Memory B cell (primary cell): ENCODE results near the gene SLC6A4.

ENCODE experiments used
- ATAC-seq: fragments of 150-1000 bp; cut with Tn5 transposase; 2 replicates; pipeline ENCODE4 v1.10.0; 2021; ENCODE audit warnings: low read depth, mild to moderate bottlenecking, moderate library complexity
- DNase-seq, 2 donors: peaks; one replicate each; pipeline ENCODE4 v3.0.0; 2022; ENCODE audit warnings: low spot score in 2 of 2
- H3K27ac Mint-ChIP-seq: one replicate; pipeline ENCODE4 v1.8.0; 2022; ENCODE audit warnings: mild to moderate bottlenecking, moderate library complexity, mixed read lengths
- H3K27me3 Mint-ChIP-seq: one replicate; pipeline ENCODE4 v1.8.0; 2022; ENCODE audit warnings: mixed read lengths
- H3K36me3 Mint-ChIP-seq: one replicate; pipeline ENCODE4 v1.8.0; 2022; ENCODE audit warnings: mild to moderate bottlenecking, mixed read lengths
- H3K4me1 Mint-ChIP-seq: one replicate; pipeline ENCODE4 v1.8.0; 2022; ENCODE audit warnings: mixed read lengths
- H3K4me3 Mint-ChIP-seq: one replicate; pipeline ENCODE4 v1.8.0; 2022; ENCODE audit warnings: mild to moderate bottlenecking, moderate library complexity, mixed read lengths
- H3K9me3 Mint-ChIP-seq: one replicate; pipeline ENCODE4 v1.8.0; 2022; ENCODE audit warnings: mixed read lengths

The SLC6A4 gene

DNA sequence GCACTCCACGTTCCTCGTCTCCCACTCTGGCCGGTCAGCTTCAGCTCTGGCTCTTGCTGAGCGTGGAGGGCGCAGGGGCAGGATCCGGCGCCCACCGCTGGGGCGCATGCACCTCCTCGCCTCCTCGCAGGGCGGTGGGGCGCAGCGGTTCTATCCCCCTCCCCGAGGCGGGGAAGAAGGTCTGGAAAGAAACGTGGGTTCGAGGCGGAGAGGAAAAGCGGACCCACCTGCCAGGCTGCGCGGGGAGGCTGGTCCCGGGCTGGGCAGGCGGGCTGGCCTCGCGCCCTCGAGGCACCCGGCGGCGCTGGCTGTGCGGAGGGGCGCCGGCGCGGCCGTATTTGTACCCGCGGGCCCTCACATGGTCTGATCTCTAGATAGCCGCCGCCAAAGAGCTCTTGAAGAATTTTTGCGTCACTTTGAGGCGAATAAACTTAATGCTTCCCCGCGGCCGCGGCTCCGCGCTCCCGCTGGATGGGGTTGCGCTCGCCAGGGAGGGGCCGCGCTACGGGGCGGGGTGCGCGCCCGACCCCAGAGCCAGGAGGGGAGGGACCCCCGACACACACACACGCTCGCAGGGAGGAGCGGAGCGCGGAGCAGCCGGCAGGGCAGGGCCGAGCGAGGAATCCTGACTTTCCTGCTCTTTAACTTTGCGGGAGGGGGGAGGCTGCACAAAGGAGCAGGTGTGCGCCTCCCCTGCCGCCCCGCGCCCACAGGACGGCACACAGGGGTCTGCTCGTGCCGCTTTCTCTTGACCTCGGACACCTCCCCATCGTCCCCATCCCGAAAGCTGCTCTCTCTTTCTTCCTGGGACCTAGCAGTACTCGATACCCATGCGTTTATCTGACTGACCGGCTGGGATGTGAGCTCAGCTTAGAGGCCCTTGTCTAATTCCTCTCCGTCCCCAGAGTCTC is at the start of gene SLC6A4:
TSS of gene SLC6A4 (minus strand) at position 312 of the 911 bp plus-strand sequence. CDS start 13,739 bp downstream, outside the sequence.
- H3K27ac Mint-ChIP-seq, result no peak within 1 kb of the TSS
- H3K27me3 Mint-ChIP-seq, result peaks cover 24% of the 10 kb centered on the region
- DNase-seq (peak in 1 of 2 donors; percentile 19), ATAC-seq (peak; percentile 21)
- peak within 1 kb of the TSS; percentile 79 for H3K4me3 Mint-ChIP-seq
- no peaks in the 10 kb centered on the region for H3K9me3 Mint-ChIP-seq
- peaks cover 22% of the 10 kb centered on the region for H3K4me1 Mint-ChIP-seq
- no peaks in the 10 kb centered on the region for H3K36me3 Mint-ChIP-seq

DNA sequence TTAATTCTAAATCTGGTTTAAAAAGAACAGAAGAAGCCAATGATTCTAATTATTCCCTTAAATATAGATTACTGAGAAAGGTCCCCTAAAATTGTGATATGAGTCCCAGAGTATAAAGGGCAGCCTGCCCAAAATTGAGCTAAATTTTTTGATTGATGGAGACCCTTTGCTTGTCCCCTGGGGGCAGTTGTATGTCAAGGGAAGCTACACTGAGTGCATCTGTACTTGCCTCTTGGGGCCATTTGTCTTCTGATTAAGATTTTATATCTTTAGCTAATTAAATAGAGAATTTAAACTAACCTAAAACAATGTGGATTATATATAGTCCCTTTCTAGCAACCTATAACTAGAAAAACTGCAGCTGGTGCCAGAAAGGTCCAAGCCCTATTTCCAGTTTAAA is 43.7 kb upstream of the SLC6A4 start:
- no peaks in the 10 kb centered on the region for H3K4me1 Mint-ChIP-seq
- H3K4me3 Mint-ChIP-seq, result no peak overlapping the region
- no peak overlapping the region for H3K27ac Mint-ChIP-seq
- no peaks in the 10 kb centered on the region for H3K9me3 Mint-ChIP-seq
- ATAC-seq (no peak), DNase-seq (no peak)
- H3K27me3 Mint-ChIP-seq, result no peaks in the 10 kb centered on the region
- H3K36me3 Mint-ChIP-seq, result peaks cover 19% of the 10 kb centered on the region

DNA sequence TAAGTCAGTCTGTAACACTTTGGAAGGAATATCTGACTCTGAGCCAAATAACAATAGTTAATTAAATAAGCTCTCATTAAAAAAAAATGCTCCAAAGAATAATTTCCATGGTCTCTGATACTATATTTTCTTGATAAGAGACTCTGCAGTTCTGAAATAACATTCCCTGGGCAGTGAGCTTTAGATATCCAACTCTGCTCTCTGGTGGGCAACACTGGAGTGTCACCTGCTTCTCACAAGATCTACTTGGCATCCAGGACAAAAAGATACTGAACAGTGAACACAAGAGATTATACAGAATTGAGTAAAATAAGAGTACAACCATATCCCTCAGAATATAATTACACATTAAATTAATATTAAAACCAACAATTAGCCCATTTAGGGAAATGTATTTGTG is 42.5 kb upstream of the SLC6A4 start:
- Mint-ChIP-seq H3K9me3 (no peaks in the 10 kb centered on the region), H3K4me1 (no peaks in the 10 kb centered on the region), H3K4me3 (no peak overlapping the region), H3K27me3 (no peaks in the 10 kb centered on the region), H3K27ac (no peak overlapping the region), H3K36me3 (peaks cover 23% of the 10 kb centered on the region)
- DNase-seq, result no peak
- ATAC-seq, result peak; percentile 49

DNA sequence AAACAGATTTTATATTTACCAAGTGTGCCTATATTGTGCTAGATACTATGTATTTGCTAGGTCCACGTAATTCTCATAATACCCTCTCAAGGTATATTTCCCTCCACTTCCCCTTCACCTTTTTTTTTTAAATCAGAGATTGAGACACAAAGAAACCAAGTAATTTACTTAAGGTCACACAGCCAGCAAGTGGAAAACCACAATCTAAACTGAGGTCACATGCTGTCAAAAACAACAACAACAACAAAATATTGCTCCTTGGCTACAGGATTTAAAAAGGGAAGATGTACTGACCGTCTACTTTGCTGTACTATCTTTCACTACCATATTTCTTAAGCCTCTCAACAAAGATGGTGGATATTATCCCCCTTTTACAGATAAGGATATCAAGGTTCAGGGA is 40.4 kb upstream of the SLC6A4 start:
- no peak overlapping the region for H3K4me3 Mint-ChIP-seq
- no peak for DNase-seq
- H3K9me3 Mint-ChIP-seq, result no peaks in the 10 kb centered on the region
- no peaks in the 10 kb centered on the region for H3K4me1 Mint-ChIP-seq
- H3K27ac Mint-ChIP-seq, result no peak overlapping the region
- H3K27me3 Mint-ChIP-seq, result no peaks in the 10 kb centered on the region
- peaks cover 32% of the 10 kb centered on the region for H3K36me3 Mint-ChIP-seq
- ATAC-seq, result peak; percentile 21

DNA sequence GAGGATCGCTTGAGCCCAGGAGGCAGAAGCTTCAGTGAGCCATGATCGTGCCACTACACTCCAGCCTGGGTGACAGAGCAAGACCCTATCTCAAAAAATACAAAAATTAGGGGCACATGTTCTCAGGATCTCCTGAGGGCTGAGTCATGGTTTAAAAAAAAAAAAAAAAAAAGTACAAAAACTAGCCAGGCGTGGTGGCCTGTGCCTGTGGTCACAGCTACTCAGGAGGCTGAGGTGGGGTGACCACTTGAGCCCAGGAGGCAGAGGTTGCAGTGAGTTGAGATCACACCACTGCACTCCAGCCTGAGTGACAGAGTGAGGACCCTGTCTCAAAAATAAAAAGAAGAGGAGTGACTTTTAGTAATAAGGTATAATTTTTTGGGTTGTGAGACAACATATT is 39.4 kb upstream of the SLC6A4 start:
- no peak overlapping the region for H3K27ac Mint-ChIP-seq
- no peaks in the 10 kb centered on the region for H3K27me3 Mint-ChIP-seq
- peaks cover 35% of the 10 kb centered on the region for H3K36me3 Mint-ChIP-seq
- DNase-seq (no peak), ATAC-seq (no peak)
- no peak overlapping the region for H3K4me3 Mint-ChIP-seq
- H3K9me3 Mint-ChIP-seq, result no peaks in the 10 kb centered on the region
- H3K4me1 Mint-ChIP-seq, result no peaks in the 10 kb centered on the region

DNA sequence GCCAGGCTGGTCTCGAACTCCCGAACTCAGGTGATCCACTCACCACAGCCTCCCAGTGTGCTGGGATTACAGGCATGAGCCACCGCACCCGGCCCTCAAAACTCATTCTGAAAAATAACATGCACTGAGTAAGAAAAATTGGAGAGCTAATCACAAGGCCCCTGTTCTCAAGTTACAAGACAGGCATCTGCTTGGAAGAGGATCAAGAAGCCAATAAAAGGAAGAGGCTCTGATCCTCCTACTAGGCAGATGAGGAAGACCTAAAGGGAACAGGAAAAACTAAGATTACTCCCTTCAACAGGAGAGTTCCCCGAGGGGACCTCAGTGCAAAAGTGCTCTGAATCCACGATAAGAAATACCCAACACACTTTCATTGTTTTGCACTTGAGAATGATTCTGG is 37.9 kb upstream of the SLC6A4 start:
- Mint-ChIP-seq H3K9me3 (no peaks in the 10 kb centered on the region), H3K27ac (no peak overlapping the region), H3K4me1 (no peaks in the 10 kb centered on the region), H3K4me3 (no peak overlapping the region), H3K27me3 (no peaks in the 10 kb centered on the region), H3K36me3 (peaks cover 37% of the 10 kb centered on the region)
- ATAC-seq (no peak), DNase-seq (no peak)

DNA sequence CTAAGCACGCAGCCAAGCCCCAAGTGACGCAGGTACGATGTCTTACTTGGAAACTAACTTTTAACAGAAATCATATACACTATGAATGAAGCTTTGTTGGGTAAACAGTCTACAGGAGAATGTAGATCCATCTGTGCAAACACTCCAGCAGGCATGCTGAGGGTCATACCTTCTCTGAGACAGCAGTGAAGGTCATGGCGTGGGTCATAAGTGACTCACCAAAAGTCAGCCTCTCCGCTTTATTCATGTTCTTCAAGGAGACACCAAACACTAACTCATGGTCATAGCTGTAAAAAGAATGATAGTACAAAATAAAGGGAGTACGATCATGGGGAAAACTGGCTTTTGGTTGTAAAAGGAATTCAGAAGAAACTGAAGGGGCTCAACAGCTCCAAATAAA is 35.6 kb upstream of the SLC6A4 start:
- Mint-ChIP-seq H3K27ac (no peak overlapping the region), H3K36me3 (peaks cover 45% of the 10 kb centered on the region), H3K4me1 (no peaks in the 10 kb centered on the region), H3K27me3 (no peaks in the 10 kb centered on the region), H3K9me3 (no peaks in the 10 kb centered on the region), H3K4me3 (no peak overlapping the region)
- DNase-seq (no peak), ATAC-seq (no peak)

DNA sequence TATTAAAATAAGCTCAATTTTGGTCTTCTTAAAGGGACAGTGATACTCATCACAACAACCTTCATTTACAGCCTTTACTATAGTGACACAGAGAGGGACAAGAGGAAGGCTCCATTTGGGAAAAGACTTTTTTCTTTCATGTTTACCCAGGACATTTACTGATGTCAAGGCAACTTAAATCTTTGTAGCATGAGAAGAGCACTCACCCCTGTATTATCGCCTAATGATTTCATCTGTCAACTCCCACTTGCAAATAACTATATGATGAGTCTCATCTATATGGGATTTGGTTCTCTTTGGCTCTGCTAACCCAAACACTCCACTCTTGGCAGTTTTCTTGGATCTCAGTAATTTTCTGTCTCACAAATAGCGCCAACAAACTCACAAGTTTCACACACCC is 32.1 kb upstream of the SLC6A4 start:
- peaks cover 46% of the 10 kb centered on the region for H3K36me3 Mint-ChIP-seq
- DNase-seq, result no peak
- H3K4me1 Mint-ChIP-seq, result no peaks in the 10 kb centered on the region
- H3K9me3 Mint-ChIP-seq, result no peaks in the 10 kb centered on the region
- no peak for ATAC-seq
- H3K4me3 Mint-ChIP-seq, result no peak overlapping the region
- H3K27ac Mint-ChIP-seq, result no peak overlapping the region
- no peaks in the 10 kb centered on the region for H3K27me3 Mint-ChIP-seq

DNA sequence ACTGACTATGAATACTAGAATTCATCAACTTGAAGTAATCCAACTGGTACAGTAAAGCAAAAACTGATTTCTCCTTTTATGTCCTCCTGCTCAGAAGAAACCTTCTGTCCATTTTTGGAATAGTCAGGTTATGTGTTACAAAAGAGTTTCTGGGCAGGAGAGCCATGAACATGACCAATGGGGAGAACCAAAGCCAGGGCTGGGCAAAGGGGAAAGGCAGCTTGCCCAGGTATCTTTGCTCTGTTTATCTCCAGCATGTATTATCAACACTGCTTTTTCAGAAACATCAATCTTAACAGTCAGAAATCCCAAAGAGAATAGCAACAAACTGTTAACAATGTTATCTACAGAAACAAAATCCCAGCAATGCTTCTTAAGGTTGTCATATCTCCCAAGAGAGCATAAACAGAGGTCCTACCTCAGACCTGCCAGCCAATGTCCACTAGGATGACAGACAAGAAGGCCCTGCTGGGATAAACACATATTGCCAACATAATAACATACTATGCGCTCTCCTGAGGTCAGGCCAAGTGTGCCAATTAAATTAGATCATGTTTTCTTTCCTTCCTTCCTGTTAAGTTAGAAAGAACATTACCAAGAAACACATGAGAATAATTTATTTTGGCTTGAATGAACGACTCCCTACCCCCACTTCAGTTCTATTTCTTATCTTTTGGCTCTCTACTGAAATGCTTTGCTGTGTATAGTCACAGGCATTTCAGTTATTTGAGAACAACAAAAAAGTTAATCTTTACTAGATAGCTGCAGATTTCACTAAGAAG is 28.2 kb upstream of the SLC6A4 start:
- H3K4me1 Mint-ChIP-seq, result no peaks in the 10 kb centered on the region
- peak overlapping the region; percentile 40 for H3K27ac Mint-ChIP-seq
- H3K36me3 Mint-ChIP-seq, result peaks cover 36% of the 10 kb centered on the region
- DNase-seq, result no peak
- no peaks in the 10 kb centered on the region for H3K27me3 Mint-ChIP-seq
- H3K4me3 Mint-ChIP-seq, result no peak overlapping the region
- no peak for ATAC-seq
- no peaks in the 10 kb centered on the region for H3K9me3 Mint-ChIP-seq

DNA sequence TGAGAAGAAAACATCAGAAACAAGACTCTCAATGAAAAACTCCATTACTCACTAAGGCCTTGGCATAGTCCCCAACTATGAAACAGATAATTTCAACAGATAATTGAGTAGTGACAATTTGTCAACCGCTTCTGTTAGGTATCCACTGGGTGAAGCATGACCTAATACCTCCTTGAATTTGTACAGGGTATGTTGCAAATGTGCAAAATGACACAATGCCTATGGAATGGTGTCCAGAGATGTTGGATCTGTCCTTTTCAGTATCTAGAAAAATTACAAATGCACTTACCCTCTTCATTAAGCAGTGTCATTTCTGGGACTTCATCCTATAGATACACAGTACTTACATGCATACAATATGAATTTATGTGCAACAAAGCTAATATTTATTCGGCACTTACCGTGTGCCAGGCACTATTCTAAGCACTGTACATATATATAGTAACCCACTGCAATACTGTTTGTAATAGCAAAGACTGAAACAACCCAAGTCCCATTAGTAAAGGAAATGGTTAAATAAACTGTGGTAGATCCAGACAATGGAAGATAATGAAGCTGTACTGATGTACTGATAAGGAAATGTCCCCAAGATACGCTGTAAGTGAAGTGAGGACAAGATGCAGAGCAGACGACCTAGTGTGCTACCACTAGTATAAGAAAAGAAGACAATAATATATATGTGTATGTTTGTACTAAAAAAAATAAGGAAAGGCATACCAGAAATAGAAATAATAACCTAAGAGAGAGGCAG is 21.4 kb upstream of the SLC6A4 start:
- Mint-ChIP-seq H3K4me3 (no peak overlapping the region), H3K9me3 (no peaks in the 10 kb centered on the region), H3K27me3 (no peaks in the 10 kb centered on the region), H3K36me3 (peaks cover 20% of the 10 kb centered on the region), H3K4me1 (no peaks in the 10 kb centered on the region), H3K27ac (no peak overlapping the region)
- ATAC-seq, result no peak
- no peak for DNase-seq

DNA sequence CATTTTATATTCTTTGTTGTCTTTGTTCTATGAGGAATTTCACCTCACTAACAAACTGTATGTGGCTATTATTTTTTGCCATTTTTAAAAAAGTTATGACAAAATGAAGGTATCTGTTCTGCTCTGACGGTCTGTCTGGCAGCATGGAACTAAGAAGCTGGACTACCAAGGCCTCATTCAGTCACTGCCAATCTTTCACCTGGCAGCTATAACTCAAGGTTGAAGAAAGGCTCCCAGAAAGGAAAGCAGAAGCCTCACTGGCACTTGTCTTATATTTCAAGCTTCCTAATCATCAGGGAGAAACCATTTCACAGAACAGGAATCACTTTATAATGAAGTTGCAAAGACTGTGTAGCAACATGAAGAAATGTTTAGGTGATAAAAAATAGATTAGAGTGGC is 18.7 kb upstream of the SLC6A4 start:
- Mint-ChIP-seq H3K27ac (no peak overlapping the region), H3K36me3 (peaks cover 19% of the 10 kb centered on the region), H3K4me1 (no peaks in the 10 kb centered on the region), H3K9me3 (no peaks in the 10 kb centered on the region), H3K4me3 (no peak overlapping the region), H3K27me3 (no peaks in the 10 kb centered on the region)
- DNase-seq, result no peak
- ATAC-seq, result no peak

DNA sequence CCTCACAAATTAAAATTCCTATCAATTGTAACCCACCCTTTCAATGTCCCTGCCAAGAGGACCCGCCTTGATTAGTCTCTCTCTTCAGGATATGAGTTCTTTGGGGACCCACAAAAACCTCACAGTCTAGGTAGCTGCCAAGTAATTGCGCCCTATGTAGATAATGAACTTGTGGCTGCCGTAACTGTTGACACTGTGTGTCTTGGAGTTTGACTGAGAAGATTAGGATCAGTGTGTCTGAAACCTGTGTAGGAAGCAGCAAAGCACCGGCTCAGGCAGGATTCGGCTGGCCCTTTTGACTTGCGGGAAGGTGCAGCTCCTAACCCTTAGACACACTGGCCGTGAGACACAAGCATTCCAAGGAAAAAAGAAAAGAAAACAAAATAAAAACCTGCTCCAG is 17.8 kb upstream of the SLC6A4 start:
- no peak for ATAC-seq
- Mint-ChIP-seq H3K9me3 (no peaks in the 10 kb centered on the region), H3K4me3 (no peak overlapping the region), H3K27ac (no peak overlapping the region), H3K27me3 (no peaks in the 10 kb centered on the region), H3K4me1 (no peaks in the 10 kb centered on the region), H3K36me3 (peaks cover 26% of the 10 kb centered on the region)
- no peak for DNase-seq

DNA sequence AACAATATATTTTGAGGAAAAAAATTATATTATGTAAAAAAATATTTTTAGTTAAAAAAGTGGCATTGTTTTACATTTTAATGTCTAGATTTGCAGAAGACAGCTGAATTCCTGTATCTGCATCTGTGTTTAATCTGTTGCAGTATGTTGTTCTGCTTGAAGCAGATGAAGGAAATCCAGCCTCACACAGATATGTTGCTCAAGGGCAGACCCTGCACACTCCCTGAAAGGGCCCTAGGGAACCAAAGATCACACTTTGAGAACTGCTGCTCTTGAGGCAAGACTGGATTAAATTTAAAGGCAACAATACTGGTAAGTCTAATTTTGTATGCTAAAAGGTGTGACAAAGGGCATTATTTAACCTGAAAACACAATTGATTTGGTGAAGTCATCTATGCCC is 16.4 kb upstream of the SLC6A4 start:
- Mint-ChIP-seq H3K9me3 (no peaks in the 10 kb centered on the region), H3K27ac (no peak overlapping the region), H3K27me3 (no peaks in the 10 kb centered on the region), H3K4me3 (no peak overlapping the region), H3K36me3 (peaks cover 33% of the 10 kb centered on the region), H3K4me1 (no peaks in the 10 kb centered on the region)
- DNase-seq (no peak), ATAC-seq (no peak)

DNA sequence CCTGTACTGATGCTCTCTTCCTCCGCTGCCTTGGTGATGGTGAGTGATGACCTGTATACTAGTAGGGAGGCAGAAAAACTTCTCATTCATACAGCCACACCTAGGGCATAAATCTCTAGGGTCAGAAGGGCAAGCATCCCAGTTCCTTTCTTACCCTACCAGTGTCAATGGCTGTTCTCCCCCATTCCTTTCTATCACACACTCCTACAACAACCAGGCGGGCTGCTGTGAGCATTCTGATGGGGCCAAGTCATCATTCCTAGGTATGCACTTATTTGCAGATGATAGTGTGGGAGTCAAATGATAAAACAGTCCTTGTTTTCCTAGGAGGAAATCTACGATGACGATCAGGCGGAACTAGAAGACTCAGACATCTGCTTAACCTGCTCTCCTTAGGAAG is 14.0 kb upstream of the SLC6A4 start:
- ATAC-seq, result no peak
- no peak for DNase-seq
- Mint-ChIP-seq H3K4me1 (no peaks in the 10 kb centered on the region), H3K4me3 (no peak overlapping the region), H3K9me3 (no peaks in the 10 kb centered on the region), H3K36me3 (peaks cover 35% of the 10 kb centered on the region), H3K27ac (no peak overlapping the region), H3K27me3 (no peaks in the 10 kb centered on the region)
